DND-41 (cell line): ENCODE results near the gene CACNA1A.

ENCODE experiments used
- ATAC-seq: fragments of 200-7000 bp; cut with Tn5 transposase; 3 replicates; pipeline ENCODE4 v1.9.1; 2021; ENCODE audit warnings: low read depth; ENCODE audit not compliant: insufficient read depth
- DNase-seq: peaks from one replicate; pipeline ENCODE4 v3.0.0-alpha.2; 2020
- H2AFZ ChIP-seq: 2 replicates; pipeline ENCODE4 v1.6.0; 2012; ENCODE audit warnings: low read depth, low read length
- H3K27ac ChIP-seq: 2 replicates; pipeline ENCODE4 v1.5.1; 2012; ENCODE audit warnings: low read length, inconsistent platforms
- H3K27me3 ChIP-seq: fragments of 200-600 bp; sonication (generic); 2 replicates; pipeline ENCODE4 v1.6.0; 2012; ENCODE audit warnings: low read length, mild to moderate bottlenecking, inconsistent platforms; ENCODE audit not compliant: insufficient read depth, poor library complexity
- H3K36me3 ChIP-seq: 2 replicates; pipeline ENCODE4 v1.5.1; 2012; ENCODE audit warnings: low read length, inconsistent platforms; ENCODE audit not compliant: insufficient read depth
- H3K4me1 ChIP-seq: 2 replicates; pipeline ENCODE4 v1.5.1; 2012; ENCODE audit warnings: mild to moderate bottlenecking, low read length; ENCODE audit not compliant: insufficient read depth
- H3K4me2 ChIP-seq: 2 replicates; pipeline ENCODE4 v1.6.0; 2012; ENCODE audit warnings: mild to moderate bottlenecking, moderate library complexity, low read length, inconsistent platforms; ENCODE audit not compliant: insufficient read depth
- H3K4me3 ChIP-seq, 2 experiments: fragments of 200-600 bp in 1 of 2; shearing (Covaris generic) in 1 of 2; 2 replicates each; pipeline ENCODE4 v1.5.1; 2012 to 2016; ENCODE audit warnings: inconsistent platforms in 2 of 2, low read length in 2 of 2, mild to moderate bottlenecking in 2 of 2, low read depth in 1 of 2, moderate library complexity in 1 of 2
- H3K79me2 ChIP-seq: 2 replicates; pipeline ENCODE4 v1.6.0; 2012; ENCODE audit warnings: low read length, inconsistent platforms; ENCODE audit not compliant: insufficient read depth
- H3K9ac ChIP-seq: 2 replicates; pipeline ENCODE4 v1.6.0; 2012; ENCODE audit warnings: low read depth, mild to moderate bottlenecking, inconsistent platforms, low read length, moderate library complexity
- H3K9me3 ChIP-seq: 2 replicates; pipeline ENCODE4 v1.5.1; 2012; ENCODE audit warnings: low read length, moderate library complexity, mild to moderate bottlenecking, inconsistent platforms; ENCODE audit not compliant: insufficient read depth, severe bottlenecking
- H4K20me1 ChIP-seq: 2 replicates; pipeline ENCODE4 v1.6.0; 2012; ENCODE audit warnings: low read length; ENCODE audit not compliant: insufficient read depth
- CTCF ChIP-seq: IDR thresholded peaks from 2 replicates; pipeline ENCODE4 v1.5.1; 2012; ENCODE audit warnings: borderline replicate concordance, low read length, moderate library complexity, mild to moderate bottlenecking; ENCODE audit not compliant: poor library complexity, severe bottlenecking; ENCODE audit errors: extremely low read depth
- EZH2 ChIP-seq: IDR thresholded peaks from 3 replicates; pipeline ENCODE4 v1.6.1; 2012; ENCODE audit warnings: borderline replicate concordance, low read depth, mild to moderate bottlenecking, moderate library complexity, low read length, inconsistent platforms; ENCODE audit not compliant: severe bottlenecking

CACNA1A gene

GRCh38 chr19:13314761-13315160 is 191.5 kb downstream of the CACNA1A start:
- peaks cover 4% of the 10 kb centered on the region for H3K9me3 ChIP-seq
- H3K4me1 ChIP-seq: no peaks in the 10 kb centered on the region
- no peak overlapping the region for H3K4me2 ChIP-seq
- H2AFZ ChIP-seq: no peak overlapping the region
- DNase-seq: no peak
- TF ChIP-seq CTCF (no peak), EZH2 (no peak)
- H3K79me2 ChIP-seq: no peaks in the 10 kb centered on the region
- H4K20me1 ChIP-seq: no peaks in the 10 kb centered on the region
- H3K4me3 ChIP-seq: no peak overlapping the region
- H3K27me3 ChIP-seq: no peaks in the 10 kb centered on the region
- no peak overlapping the region for H3K27ac ChIP-seq
- ATAC-seq: no peak
- H3K36me3 ChIP-seq: no peaks in the 10 kb centered on the region
- H3K9ac ChIP-seq: no peak overlapping the region

- H3K9me3 ChIP-seq: peaks cover 4% of the 10 kb centered on the region
- no peak overlapping the region for H2AFZ ChIP-seq
- H3K36me3 ChIP-seq: no peaks in the 10 kb centered on the region
- no peak for ATAC-seq
- H3K9ac ChIP-seq: no peak overlapping the region
- H3K27ac ChIP-seq: no peak overlapping the region
- no peak overlapping the region for H3K4me2 ChIP-seq
- no peaks in the 10 kb centered on the region for H4K20me1 ChIP-seq
- H3K27me3 ChIP-seq: no peaks in the 10 kb centered on the region
- H3K79me2 ChIP-seq: no peaks in the 10 kb centered on the region
- H3K4me1 ChIP-seq: no peaks in the 10 kb centered on the region
- DNase-seq: no peak
- TF ChIP-seq EZH2 (no peak), CTCF (no peak)
- no peak overlapping the region for H3K4me3 ChIP-seq
These were observed 192.4 kb downstream of the CACNA1A start for GRCh38 chr19:13313875-13314274.

DNA sequence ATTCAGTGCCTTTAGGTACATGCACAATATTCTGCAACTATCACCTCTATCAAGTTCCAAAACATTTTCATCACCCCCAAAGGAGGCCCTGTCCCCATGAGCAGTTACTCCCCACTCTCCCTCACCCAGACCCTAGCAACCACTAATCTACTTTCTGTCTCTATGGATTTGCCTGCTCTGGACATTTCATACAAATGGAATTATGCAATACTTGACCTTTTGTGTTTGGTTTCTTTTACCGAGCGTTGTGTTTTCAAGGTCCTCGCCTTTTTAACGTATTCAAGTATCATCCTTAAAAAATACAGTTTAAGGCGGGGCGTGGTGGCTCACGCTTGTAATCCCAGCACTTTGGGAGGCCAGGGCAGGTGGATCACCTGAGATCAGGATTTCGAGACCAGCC is 196.4 kb downstream of the CACNA1A start:
- no peaks in the 10 kb centered on the region for H3K36me3 ChIP-seq
- no peak overlapping the region for H3K4me3 ChIP-seq
- H2AFZ ChIP-seq: no peak overlapping the region
- TF ChIP-seq EZH2 (no peak), CTCF (no peak)
- H3K27me3 ChIP-seq: no peaks in the 10 kb centered on the region
- DNase-seq: no peak
- no peak for ATAC-seq
- no peaks in the 10 kb centered on the region for H4K20me1 ChIP-seq
- H3K27ac ChIP-seq: no peak overlapping the region
- H3K9ac ChIP-seq: no peak overlapping the region
- no peaks in the 10 kb centered on the region for H3K79me2 ChIP-seq
- no peak overlapping the region for H3K4me2 ChIP-seq
- H3K9me3 ChIP-seq: no peaks in the 10 kb centered on the region
- H3K4me1 ChIP-seq: no peaks in the 10 kb centered on the region
